ENCODE results near the gene FXYD7. TPM values are rescaled to one million over a fixed set of nuclear protein-coding genes. Genes with fewer than 3 reads are reported as not detected.

Gene FXYD7
- total and polyA plus RNA-seq, 9 of the 15 experiments (the other 6 are each of a cell fraction or from before 2014, with no cell fraction given) = 0.10 to 0.80 (median 0.31) TPM; not detected in 3

GRCh38 chr19:35171730-35172129, 28.7 kb downstream of the FXYD7 start:
- Histone ChIP-seq H4K20me1 (replicated peaks; ENCODE audit: control insufficient read depth, insufficient read depth, low read length) (no peaks in the 10 kb centered on the region), H3K27me3 (ENCODE audit: control insufficient read depth in 2 of 2, insufficient read depth in 2 of 2, low read length in 2 of 2) (no peaks in the 10 kb centered on the region), H3K36me3 (ENCODE audit: control insufficient read depth, insufficient read depth, low read length) (peaks cover 54% of the 10 kb centered on the region), H3K9me3 (replicated peaks; ENCODE audit: control insufficient read depth, insufficient read depth, low read depth, low read length) (peaks cover 12% of the 10 kb centered on the region; the same call in 1 of the 2 replicates), H3K9me1 (ENCODE audit: control insufficient read depth, insufficient read depth, low read length) (no peaks in the 10 kb centered on the region), H3K4me2 (ENCODE audit: insufficient read depth, low read length) (no peak overlapping the region), H2AFZ (ENCODE audit: low read depth, low read length) (no peak overlapping the region), H3K79me2 (ENCODE audit: control insufficient read depth, insufficient read depth, low read length) (peaks cover 3% of the 10 kb centered on the region; the same call in 2 of the 3 replicates), H3K4me3 (no peak overlapping the region), H3K27ac (ENCODE audit: extremely low read depth, low read depth, low read length) (no peak overlapping the region), H3K9ac (ENCODE audit: insufficient read depth in 1 of 2, low read depth in 2 of 2, low read length in 2 of 2) (no peak overlapping the region), H3K4me1 (replicated peaks in 1 of 2; ENCODE audit: control insufficient read depth in 2 of 2, insufficient read depth in 2 of 2, low read length in 2 of 2) (peaks cover 26 to 29% of the 10 kb centered on the region in 2 experiments)
- no peak for FAIRE-seq
- no TSS peak for BruUV-seq (replicated peaks)
- in situ Hi-C loops (cut with MboI) (no loop called here), intact Hi-C loops (cut with micrococcal nuclease) (no loop called here)
- POLR2A ChIA-PET = interaction anchor here (0.6 to 1.8 kb wide), 6 partner anchors 10 to 135 kb away, joined by 3 to 8 read pairs (median 4); no protein-coding TSS in a partner anchor
- WGBS (ENCODE audit: insufficient coverage, low coverage, missing lambda C conversion rate) = 79% methylated on average over 3 of the region's 3 CpGs
- no peak for DNase-seq (ENCODE audit: extremely low read depth in 1 of 4, low spot score in 3 of 4)
- 0 out of 2 replicates have a peak, but pooled peaks have one; percentile 42 for TF ChIP-seq POLR2G (IDR thresholded peaks at IDR 0.05; ENCODE audit: low read depth, low read length)
- no peak for TF ChIP-seq NCOR1 (IDR thresholded peaks at IDR 0.05)
- 0 out of 2 replicates have a peak, but pooled peaks have one; percentile 17 for TF ChIP-seq RBFOX2 (IDR thresholded peaks at IDR 0.05; ENCODE audit: low read depth, low read length)
- ATAC-seq = no peak
- CTCF ChIA-PET (ENCODE audit: low intra/inter-chr PET ratio) = no interaction called here

GRCh38 chr19:35174226-35174625, 31.2 kb downstream of the FXYD7 start:
- no peak overlapping the region for H2AFZ ChIP-seq (ENCODE audit: low read depth, low read length)
- ChIA-PET CTCF (ENCODE audit: low intra/inter-chr PET ratio) (no interaction called here), POLR2A (interaction anchor here (0.6 to 0.7 kb wide), 2 partner anchors 11 to 578 kb away, joined by 3 to 4 read pairs; no protein-coding TSS in a partner anchor)
- no TSS peak for BruUV-seq (replicated peaks)
- FAIRE-seq = no peak
- no peak overlapping the region for H3K27ac ChIP-seq (ENCODE audit: extremely low read depth, low read depth, low read length)
- in situ Hi-C loops (cut with MboI) = no loop called here
- no peak for ATAC-seq
- peaks cover 31% of the 10 kb centered on the region for H3K36me3 ChIP-seq (ENCODE audit: control insufficient read depth, insufficient read depth, low read length)
- H3K4me1 ChIP-seq (replicated peaks in 1 of 2; ENCODE audit: control insufficient read depth in 2 of 2, insufficient read depth in 2 of 2, low read length in 2 of 2) = peaks cover 10 to 12% of the 10 kb centered on the region in 2 experiments; a peak in 4 of 5 replicates
- no peak overlapping the region for H3K4me3 ChIP-seq
- 88% methylated on average over 6 of the region's 6 CpGs for whole genome bisulfite sequencing (ENCODE audit: insufficient coverage, low coverage, missing lambda C conversion rate)
- no peaks in the 10 kb centered on the region for H3K9me1 ChIP-seq (ENCODE audit: control insufficient read depth, insufficient read depth, low read length)
- no peak overlapping the region for H3K9ac ChIP-seq (ENCODE audit: insufficient read depth in 1 of 2, low read depth in 2 of 2, low read length in 2 of 2)
- H3K9me3 ChIP-seq (replicated peaks; ENCODE audit: control insufficient read depth, insufficient read depth, low read depth, low read length) = peaks cover 22% of the 10 kb centered on the region; the same call in 1 of the 2 replicates
- no peaks in the 10 kb centered on the region for H3K27me3 ChIP-seq (ENCODE audit: control insufficient read depth in 2 of 2, insufficient read depth in 2 of 2, low read length in 2 of 2)
- H3K79me2 ChIP-seq (ENCODE audit: control insufficient read depth, insufficient read depth, low read length) = no peaks in the 10 kb centered on the region
- no peak for DNase-seq (ENCODE audit: extremely low read depth in 1 of 4, low spot score in 3 of 4)
- H4K20me1 ChIP-seq (replicated peaks; ENCODE audit: control insufficient read depth, insufficient read depth, low read length) = no peaks in the 10 kb centered on the region
- no peak overlapping the region for H3K4me2 ChIP-seq (ENCODE audit: insufficient read depth, low read length)
- intact Hi-C loops (cut with micrococcal nuclease) = no loop called here
- TF ChIP-seq NBN (IDR thresholded peaks at IDR 0.05; ENCODE audit: low read depth) (no peak), ETV6 (IDR thresholded peaks at IDR 0.05; ENCODE audit: borderline replicate concordance in 1 of 2, low read depth in 2 of 2, low read length in 1 of 2) (no peak), ETV6 (CRISPR knock-in tag; IDR thresholded peaks at IDR 0.05; ENCODE audit: borderline replicate concordance) (no peak), DPF2 (IDR thresholded peaks at IDR 0.05) (no peak), TSHZ1 (CRISPR knock-in tag; IDR thresholded peaks at IDR 0.05) (no peak)
